Stimulated activated CD4-positive, alpha-beta T cell treated with anti-CD3 and anti-CD28 coated beads, Interleukin-4, amount 100 ng/mL, for 1 hour (primary cell): ENCODE measurements around the gene TBC1D22B.
"Not testable (repeated sequence)": the region's sequence is repeated elsewhere in the genome, so short reads cannot be mapped to it uniquely, and the experiment has no call there.

Experiments used
- DNase-seq: peaks from one replicate; pipeline ENCODE4 v3.0.0-alpha.2; 2020

Gene TBC1D22B

DNA sequence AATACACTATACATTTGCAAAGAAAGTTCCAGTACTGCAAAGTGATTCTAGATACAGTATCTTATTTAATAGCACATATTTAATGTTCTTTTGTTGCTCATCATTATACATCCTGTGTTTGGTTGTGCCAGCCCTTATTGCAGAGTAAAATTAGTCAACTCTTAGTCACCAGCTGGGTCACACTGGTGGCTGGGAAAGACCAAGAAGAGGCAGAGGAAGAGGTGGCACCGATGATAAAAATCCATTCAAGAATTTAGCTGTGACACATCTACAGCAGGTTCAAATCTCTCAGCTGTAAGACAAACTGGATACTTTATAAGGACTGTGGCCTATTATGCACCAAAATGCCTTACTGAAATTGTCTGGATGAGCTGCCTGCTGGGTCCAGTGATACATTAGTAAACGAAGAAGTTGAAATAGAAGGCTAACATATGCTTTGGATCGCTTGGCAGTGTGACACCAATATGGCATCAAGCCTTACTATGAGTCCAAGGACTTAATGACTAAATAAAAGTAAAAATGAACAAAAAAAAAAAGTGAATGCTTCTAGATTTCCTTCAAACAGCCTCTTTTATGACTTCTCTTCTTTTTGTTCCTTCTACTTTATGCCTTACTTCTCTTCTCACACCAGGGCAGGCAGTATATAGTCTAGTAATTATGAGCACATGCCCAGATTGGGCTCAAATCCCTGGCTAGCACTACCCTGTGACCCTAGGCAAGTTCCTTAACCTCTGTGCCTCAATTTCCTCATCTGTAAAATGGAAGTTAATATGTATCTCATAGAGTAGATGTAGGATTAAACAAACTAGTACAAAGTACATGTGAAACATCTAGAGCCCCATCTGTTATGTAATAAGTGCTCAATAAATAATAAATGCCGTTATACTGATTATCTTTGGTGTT lies 66.8 kb downstream of the TBC1D22B start:
- peak; percentile 7 for DNase-seq

DNA sequence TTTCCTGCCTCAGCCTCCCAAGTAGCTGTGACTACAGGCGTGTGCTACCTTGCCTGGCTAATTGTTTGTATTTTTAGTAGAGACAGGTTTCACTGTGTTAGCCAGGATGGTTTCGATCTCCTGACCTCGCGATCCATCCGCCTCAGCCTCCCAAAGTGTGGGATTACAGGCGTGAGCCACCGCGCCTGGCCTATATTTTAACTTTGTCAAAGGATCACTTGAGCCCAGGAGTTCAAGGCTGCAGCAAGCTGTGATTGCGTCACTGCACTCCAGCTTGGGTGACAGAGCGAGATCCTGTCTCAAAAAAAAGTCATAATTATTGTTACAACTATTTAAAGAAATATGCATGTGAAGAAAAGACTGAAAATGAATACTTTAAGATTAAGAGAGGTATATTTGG lies 72.8 kb downstream of the TBC1D22B start:
- not testable (repeated sequence) for DNase-seq

DNA sequence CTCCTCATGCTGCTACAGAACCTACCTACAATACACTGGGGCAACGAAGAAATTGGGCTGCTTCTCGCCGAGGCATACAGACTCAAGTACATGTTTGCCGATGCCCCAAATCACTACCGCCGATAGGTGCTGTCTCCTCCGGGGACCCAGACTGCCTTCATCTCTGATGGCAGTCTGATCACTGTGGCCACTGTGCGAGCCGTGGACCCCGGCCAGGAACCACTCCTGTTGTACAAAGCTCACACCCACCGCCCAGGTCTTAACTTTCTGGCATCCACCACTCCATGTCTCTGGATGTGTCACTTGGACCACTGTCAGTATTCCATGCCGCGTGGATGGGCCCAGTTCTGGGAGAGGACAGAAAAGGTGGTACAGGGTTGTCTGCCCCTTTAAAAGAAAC lies 73.5 kb downstream of the TBC1D22B start:
- DNase-seq: no peak

DNA sequence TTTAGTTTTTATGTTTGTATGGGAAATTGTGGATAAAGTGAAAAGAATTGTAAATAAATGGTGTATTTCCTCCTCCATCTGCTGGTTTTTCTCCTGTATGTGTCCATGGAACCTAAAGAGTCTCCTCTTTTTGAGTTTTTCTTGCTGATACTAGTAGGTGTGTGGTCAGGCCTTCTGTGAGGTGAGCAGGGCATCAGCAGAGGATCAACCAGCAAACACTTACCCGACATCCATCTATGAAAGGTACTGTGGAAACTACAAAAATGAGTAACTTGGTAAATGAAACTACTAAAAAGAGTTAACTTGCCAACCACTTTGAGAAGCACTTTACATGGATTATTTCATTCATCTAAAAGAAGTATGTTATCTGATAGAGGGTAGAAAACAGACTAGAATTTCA lies 75.3 kb downstream of the TBC1D22B start:
- no peak for DNase-seq

DNA sequence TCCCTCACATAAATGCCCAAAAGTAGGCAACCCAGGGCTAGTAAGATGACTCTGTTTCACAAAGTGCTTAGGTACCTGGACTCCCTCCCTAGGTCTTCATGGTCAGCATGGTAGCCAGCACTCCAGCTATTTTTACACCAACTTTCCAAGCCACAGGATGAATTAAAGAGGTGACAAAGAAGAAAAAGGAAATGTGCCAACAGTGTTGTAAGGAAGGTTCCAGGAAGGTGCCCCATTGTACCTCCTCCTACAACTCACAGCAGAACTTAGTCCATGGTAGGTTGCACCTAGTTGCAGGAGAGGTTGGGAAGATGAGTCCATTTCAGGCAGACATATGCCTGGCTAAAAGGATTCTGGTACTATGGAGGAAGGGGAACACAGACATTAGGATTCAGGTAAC lies 76.5 kb downstream of the TBC1D22B start:
- DNase-seq: no peak

DNA sequence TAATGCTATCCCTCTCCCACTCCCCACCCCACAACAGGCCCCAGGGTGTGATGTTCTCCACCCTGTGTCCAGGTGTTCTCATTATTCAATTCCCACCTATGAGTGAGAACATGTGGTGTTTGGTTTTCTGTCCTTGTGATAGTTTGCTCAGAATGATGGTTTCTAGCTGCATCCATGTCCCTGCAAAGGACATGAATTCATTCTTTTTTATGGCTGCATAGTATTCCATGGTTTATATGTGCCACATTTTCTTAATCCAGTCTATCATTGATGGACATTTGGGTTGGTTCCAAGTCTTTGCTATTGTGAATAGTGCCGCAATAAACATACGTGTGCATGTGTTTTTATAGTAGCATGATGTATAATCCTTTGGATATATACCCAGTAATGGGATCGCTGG lies 80.7 kb downstream of the TBC1D22B start:
- not testable (repeated sequence) for DNase-seq

DNA sequence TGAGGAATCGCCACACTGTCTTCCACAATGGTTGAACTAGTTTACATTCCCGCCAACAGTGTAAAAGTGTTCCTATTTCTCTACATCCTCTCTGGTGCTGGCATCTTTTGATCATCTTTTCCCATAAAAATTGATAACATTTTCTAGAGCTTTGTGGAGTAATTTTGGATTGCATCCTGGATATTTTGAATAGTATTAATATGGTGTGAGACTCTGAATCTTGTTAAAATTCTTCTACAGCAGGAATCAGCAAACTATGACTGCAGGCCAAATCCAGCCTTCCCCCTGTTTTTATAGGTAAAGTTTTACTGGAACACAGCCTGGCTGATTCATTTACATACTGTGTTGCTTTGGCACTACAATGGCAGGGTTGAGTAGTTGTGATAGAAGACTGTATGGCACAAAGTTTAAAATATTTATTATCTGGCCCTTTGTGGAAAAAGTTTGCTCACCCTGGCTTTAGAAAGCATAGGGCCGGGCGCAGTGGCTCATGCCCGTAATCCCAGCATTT lies 81.2 kb downstream of the TBC1D22B start:
- DNase-seq: no peak

DNA sequence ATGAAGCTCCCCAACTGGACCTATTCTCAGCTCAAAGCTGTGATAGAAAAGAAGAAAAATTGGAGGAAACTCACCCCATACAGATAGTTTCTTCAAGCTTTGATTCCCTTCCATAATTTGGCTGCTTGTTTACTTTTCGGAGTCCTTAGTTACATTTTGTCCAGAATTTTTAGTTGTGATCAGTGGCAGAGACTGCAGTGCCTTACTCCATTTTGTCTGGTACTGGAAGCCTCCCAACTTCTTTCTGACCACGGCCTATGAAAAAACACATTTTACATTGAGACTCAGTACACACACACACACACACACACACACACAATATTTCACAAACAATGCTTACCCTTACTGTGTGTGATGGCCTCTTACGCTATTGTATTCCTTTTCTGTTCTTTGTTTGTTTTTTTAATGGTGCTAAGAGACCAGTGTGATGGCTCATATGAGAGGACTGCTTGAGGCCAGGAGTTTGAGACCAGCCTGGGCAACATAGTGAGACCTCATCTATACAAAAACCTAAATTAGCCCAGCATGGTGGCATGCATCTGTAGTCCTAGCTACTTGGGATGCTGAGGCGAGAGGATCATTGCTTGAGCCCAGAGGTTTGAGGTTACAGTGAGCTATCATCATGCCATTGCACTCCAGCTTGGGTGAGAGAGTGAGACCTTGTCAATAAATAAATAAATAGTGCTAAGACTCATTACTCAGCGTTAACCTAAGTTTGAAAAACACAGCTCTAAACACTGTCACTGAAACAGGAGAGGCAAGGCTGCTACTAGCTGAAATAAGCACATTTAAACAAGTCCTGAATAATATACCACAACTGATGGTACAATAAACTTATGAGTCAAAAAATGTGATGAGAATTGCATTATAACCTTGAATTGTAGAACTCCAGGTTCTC lies 82.4 kb downstream of the TBC1D22B start:
- DNase-seq: no peak

DNA sequence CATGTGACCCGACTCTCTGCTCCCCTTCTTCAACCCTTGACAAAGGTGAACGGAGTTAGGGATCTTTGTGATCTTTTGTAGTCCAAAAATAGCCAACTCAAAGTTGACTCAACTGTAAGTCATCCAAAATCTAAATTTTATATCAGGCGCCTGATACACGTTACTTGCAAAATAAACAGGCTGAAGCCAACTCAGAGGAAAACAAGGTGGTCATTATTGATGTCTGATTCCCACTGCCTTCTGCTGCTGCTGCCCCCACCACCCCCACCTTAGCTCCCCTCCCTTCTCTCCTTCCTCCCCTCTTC lies 83.0 kb downstream of the TBC1D22B start:
- no peak for DNase-seq

DNA sequence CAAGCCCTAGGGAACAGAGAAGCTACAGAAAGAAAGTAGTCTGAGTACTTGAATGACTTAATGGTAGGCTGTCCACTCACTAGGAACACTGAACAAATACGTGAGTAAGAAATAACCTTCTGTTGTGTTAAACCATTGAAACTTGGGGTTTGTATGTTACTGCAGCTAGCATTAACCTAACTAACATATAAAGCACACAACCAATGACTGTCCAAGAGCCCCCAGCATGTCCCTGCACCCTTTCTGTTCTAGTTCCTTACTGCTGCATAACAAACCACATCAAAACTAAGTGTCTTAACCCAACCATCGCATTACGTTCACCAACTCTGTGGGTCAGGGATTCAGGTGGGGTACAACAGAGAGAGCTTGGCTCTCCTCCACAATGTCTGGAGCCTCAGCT lies 85.7 kb downstream of the TBC1D22B start:
- DNase-seq: no peak

DNA sequence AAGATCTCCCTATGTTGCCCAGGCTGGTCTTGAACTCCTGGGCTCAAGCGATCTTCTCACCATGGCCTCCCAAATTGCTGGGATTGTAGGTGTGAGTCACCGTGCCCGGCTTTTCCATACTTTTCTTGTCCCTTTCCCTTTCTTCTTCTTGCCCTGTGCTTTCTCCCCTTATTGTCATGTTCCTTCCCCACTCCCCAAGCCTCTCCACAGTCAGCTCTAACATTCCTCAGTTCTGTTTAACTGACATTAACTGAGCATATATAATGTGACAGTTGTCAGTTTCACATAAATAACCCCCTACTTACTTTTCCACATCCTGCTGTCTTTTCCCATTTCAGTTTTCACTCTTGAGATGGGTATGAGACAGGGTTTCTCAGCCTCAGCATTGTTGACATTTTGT lies 86.7 kb downstream of the TBC1D22B start:
- DNase-seq: no peak

DNA sequence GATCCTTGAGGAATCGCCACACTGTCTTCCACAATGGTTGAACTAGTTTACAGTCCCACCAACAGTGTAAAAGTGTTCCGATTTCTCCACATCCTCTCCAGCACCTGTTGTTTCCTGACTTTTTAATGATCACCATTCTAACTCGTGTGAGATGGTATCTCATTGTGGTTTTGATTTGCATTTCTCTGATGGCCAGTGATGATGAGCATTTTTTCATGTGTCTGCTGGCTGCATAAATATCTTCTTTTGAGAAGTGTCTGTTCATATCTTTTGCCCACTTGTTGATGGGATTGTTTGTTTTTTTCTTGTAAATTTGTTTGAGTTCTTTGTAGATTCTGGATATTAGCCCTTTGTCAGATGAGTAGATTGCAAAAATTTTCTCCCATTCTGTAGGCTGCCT lies 88.2 kb downstream of the TBC1D22B start:
- not testable (repeated sequence) for DNase-seq

DNA sequence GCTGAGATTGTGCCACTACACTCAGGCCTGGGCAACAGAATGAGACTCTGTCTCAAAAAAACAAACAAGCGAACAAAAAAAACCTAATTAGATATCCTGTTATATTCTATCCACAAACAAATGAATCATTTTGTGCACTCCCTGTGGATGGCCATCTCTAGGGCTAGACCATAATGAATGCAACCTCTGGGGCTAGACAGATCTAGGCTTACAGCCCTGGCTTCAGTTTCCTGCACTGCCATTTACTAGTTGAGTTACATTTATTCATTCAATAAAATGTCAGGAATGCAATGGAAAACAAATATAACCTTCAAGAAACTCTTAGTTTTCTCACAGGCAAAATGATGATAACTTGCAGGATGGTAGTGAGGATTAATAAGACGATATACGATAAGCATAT lies 89.6 kb downstream of the TBC1D22B start:
- DNase-seq: no peak

DNA sequence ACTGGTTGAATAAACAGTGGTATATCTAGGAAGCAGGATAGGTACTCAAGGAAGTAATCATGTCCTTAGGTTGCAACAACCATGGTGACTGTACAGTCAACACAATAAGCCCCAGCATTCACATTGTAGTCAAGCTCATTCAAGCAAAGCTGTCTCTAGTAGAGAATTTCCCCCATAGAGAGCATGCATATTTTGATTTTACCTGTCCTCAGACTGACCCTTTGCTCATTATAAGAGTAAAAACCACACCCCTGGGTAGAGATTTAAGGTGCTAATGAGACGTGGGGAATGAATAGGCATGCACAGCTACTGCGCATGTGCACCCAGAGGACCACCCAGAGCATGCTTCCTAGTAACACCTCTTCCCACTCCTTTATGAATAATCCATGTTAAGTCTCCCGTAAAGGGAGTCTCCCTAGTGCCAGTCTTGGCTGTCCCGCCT lies 90.1 kb downstream of the TBC1D22B start:
- no peak for DNase-seq

DNA sequence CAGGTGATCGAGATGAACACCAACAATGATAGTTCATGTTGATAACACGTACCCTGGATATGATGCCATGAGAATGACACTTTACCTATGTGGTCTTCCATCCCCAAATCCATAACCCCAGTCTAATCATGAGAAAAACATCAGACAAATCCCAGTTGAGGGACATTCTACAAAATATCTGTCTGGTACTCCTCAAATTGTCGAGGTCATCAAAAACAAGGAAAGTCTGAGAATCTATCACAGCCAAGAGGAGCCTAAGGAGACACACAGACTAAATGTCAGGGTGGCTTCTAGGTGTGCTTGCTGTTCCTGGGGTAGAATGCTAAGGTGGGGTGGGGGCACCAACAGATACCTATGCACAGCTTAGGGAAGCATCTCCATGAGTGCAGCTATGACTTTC lies 93.5 kb downstream of the TBC1D22B start:
- DNase-seq: no peak

DNA sequence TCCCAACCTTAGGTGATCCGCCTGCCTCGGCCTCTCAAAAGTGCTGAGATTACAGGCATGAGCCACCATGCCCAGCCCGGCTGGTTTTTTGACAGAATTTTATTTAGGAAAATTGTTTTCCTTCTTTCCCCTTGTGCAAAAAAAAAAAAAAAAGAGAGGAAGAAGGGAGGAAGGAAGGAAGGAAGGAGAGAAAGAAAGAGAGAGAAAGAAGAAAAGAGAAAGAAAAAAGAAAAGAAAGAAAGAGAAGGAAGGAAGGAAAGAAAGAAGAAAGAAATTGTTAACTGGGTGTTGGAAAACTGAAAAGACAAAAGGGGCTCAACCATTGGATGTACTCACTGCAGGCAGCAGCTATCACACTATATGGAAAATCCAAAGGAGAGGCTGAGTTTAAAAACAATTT lies 94.8 kb downstream of the TBC1D22B start:
- no peak for DNase-seq

DNA sequence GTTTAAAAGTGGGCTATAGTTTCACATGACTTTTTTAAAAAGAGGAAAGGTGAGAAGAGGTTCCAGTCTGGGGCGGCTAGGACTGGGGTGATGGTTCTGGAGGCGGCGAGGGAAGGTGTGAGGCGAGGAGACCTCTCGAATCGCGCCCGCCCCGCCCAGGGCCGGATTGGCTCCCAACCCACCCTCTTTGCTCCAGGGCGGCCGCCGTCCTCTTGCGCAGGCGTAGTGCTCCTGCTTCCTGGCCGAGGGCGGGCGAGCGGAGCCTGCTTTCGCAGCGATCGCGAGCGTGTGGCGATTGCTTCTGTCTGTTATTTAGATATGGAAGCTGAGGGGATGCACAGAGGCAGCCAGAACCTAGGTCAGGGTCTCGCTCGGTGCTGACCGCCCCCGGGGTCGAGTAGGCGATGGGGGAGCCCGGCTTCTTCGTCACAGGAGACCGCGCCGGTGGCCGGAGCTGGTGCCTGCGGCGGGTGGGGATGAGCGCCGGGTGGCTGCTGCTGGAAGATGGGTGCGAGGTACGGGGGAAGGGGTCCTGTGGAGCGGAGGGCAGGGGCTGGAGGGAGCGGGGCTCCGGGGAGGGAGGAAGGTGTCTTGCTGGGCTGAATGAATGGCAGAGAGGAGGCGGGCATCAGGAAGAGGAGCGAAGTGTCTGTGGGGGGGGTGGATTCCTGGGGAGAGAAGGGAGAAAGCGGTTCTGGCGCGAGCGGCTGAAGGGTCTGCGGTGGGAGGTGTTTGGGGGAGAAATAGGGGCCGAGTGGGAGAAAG lies 96.4 kb downstream of the TBC1D22B start, which contains the start of gene RNF8:
Gene RNF8, plus strand, starts transcription at position 223 of the 765 bp plus-strand sequence. Its CDS starts 182 bp downstream, at position 405.
- DNase-seq: peak; percentile 90

DNA sequence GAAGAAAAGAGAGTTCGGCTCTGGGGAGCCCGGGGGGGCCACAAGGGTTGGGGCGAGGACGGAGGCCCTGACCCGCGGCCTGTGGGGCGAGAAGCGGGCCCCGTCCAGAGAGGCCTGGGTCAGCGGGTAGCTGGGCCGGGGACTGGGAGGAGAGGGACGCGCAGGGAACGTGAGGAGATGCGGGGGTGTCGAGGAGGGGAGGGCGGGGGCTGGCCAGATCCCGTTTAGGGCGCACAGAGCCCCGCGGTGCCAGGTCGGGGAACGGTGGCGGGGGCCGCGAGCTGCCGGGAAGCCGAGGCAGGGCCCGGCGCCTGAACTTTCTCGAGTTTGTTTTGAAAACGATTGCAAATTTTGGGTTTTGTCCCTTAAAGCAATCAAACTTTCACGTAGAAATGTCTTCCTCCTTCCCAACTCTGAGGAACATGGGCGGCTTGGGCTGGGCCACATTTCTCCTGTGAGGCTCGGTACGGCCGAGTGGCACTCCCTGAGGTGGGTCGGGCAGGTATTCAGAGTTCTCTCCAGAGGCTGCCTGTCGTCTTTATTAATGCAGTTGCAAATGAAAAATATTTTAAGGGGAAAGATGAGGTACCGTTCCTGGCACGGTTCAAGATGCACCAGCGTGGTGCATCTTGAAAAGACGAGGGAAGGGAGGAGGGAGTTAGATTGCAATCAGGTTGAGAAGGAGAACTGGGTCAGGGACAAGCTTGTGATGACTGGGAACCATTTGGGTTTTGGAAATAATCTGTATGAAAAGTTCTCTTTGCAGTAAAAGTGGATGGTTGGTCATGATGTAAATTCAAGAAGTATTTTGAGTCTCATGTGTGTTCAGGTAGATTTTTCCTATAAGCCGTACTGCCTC lies 97.2 kb downstream of the TBC1D22B start:
- peak; percentile 27 for DNase-seq

DNA sequence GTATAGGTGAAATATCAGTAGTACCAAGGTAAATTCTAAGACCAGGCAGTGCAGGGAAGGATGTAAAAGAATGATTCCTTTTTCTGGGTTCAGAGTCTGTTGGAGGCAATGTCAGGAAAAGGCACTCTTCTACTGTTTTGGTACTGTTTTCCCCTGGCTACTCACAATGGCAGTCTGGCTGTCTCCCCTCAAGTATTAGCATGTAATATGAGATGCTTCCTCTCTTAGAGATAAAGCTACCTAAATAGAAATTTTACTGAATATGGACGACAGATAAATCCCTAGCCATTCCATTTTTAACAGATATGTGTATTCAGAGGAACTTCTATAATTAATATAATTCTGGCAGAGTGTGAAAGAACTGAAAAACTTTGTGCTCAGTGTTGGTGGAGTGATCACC lies 99.7 kb downstream of the TBC1D22B start:
- no peak for DNase-seq

DNA sequence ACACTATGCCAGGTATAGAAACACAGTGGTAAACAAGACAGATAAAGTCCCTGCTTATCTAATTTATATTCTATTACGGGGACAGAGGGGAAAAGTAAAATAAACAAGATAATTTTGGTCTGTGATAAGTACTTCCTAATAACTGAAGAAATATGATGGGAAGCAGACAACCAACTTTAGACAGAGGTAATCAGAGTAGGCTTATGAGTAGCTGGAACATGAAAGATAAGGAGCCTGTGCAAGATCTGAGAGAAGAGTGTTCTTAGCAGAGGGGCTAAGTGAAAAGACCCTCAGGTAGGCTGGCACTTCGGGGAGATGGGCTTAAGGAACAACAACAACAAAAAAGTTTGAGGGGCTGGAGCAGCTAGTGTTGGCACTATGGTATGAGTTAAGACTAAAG lies 100.3 kb downstream of the TBC1D22B start:
- DNase-seq: no peak

DNA sequence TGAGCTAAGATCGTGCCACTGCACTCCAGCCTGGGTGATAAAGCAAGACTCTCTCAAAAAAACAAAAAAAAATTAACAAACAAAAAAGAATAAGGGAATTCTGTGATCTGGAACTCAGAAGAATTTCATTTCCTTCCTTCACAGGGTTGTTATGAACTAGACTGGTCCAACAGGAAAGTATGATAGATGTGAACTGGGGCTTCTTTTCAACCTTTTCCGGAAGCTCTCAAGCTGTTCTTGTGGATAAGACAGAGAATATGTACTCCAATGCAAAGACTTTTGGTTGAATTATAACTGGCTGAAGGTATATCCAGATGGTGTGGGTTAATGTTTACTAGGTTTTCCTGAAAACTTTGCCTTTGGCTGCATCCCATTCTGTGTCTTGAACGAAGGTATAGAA lies 101.5 kb downstream of the TBC1D22B start:
- DNase-seq: no peak
